Peyer's patch (tissue), 4 donors: ENCODE measurements around the gene ADH7. TPM values are rescaled to one million over a fixed set of nuclear protein-coding genes. Genes with fewer than 3 reads are reported as not detected.

Source experiments
- DNase-seq, 3 donors: peaks; one replicate each; pipeline ENCODE4 v3.0.0-alpha.2; 2017 to 2019
- H3K27ac ChIP-seq, 4 donors: fragments of 200-600 bp; sonication (generic); one replicate each; pipeline ENCODE4 v1.5.1; 2016 to 2019
- H3K27me3 ChIP-seq, 2 donors: fragments of 200-600 bp; sonication (generic); one replicate each; pipeline ENCODE4 v1.5.1; 2019
- H3K36me3 ChIP-seq, 3 donors: fragments of 200-600 bp; sonication (generic); one replicate each; pipeline ENCODE4 v1.5.1; 2016 to 2019
- H3K4me1 ChIP-seq, 4 donors: fragments of 200-600 bp; sonication (generic); one replicate each; pipeline ENCODE4 v1.5.1; 2016 to 2019
- H3K4me3 ChIP-seq, 4 donors: fragments of 200-600 bp; sonication (generic); 1 replicate in 3 of 4; 2 replicates in 1 of 4; pipeline ENCODE4 v1.5.1; 2016 to 2019; ENCODE audit warnings: mild to moderate bottlenecking in 1 of 4
- H3K9me3 ChIP-seq, 4 donors: fragments of 200-600 bp; sonication (generic); one replicate each; pipeline ENCODE4 v1.5.1; 2016 to 2019; ENCODE audit warnings: mild to moderate bottlenecking in 1 of 4
- POLR2A ChIP-seq, 2 donors: fragments of 450-650 bp; IDR thresholded peaks; one replicate each; pipeline ENCODE4 v1.5.1; 2017; ENCODE audit warnings: antibody characterized with exemption in 2 of 2, mild to moderate bottlenecking in 2 of 2, moderate library complexity in 2 of 2
- total RNA-seq, 4 donors: library from RNA; depleted of rRNA; stranded (reverse); fragments of >200 nt; gene quantifications; one replicate each; pipeline ENCODE4 v1.1.0, GENCODE V29; 2016
- TF ChIP-seq, protein P1 (sequence below), 6 experiments: fragments of 450-650 bp in 4 of 6; fragments of 200-600 bp in 2 of 6; sonication (generic) in 1 of 6; IDR thresholded peaks; one replicate each; pipeline ENCODE4 v1.5.1; 2017 to 2019; ENCODE audit warnings: antibody characterized with exemption in 6 of 6, mild to moderate bottlenecking in 3 of 6, moderate library complexity in 1 of 6

Gene ADH7
- total RNA-seq, 4 donors from 2014 or later, result not detected

DNA sequence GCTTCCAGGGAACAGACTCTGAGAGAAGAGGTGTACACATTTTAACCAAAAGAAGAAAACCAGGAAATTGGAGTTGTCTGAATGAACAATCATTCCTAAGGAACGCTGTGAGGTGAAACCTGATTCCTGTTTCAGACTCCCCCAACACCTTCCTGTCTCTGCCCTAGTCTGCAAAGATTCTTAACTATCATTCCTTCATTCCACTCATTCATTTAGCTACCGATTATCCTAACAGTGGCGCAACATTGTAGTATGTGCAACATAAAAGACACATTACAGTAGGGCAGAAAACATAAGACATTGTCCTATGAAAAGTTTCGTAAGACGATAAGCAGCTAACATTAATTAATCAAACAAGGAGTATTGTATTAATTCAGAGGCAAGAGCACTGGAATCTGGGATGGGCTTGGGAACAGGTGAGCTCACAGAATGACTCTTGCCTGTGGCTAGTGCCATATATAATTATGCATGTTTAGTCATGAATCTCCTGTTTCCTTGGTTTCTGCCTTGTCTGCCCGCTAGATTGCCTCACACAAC, 23.8 kb upstream of the ADH7 start:
- Histone ChIP-seq H3K4me3 (no peak overlapping the region), H3K27ac (no peak overlapping the region), H3K36me3 (no peaks in the 10 kb centered on the region), H3K9me3 (no peaks in the 10 kb centered on the region), H3K4me1 (no peaks in the 10 kb centered on the region), H3K27me3 (no peaks in the 10 kb centered on the region)
- no peak for TF ChIP-seq POLR2A (IDR thresholded peaks at IDR 0.05)
- DNase-seq, result no peak

DNA sequence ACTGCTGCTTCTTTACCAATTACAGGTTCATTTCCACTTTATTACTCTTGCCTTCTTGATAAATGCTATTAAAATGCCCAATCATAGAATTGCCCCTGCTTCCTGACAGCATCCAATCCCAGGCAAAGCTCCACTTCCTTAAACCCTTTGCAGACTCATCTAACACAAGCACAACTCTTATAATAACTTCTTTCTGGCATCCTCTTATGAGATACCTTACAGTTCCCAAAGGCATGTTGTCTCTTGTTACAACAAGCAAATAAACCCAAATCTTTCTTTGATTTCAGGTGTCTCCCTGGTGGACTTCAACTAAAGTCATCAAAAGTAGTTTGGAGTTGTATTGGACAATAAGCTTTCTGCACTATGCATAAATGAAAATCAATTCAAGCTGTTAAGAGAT, 22.5 kb upstream of the ADH7 start:
- Histone ChIP-seq H3K9me3 (peaks cover 0 to 4% (median 0%) of the 10 kb centered on the region in 4 donors), H3K36me3 (no peaks in the 10 kb centered on the region), H3K4me1 (no peaks in the 10 kb centered on the region), H3K4me3 (no peak overlapping the region), H3K27me3 (no peaks in the 10 kb centered on the region), H3K27ac (no peak overlapping the region)
- no peak for DNase-seq
- TF ChIP-seq POLR2A (IDR thresholded peaks at IDR 0.05), result no peak
- TF ChIP-seq, protein P1, sequence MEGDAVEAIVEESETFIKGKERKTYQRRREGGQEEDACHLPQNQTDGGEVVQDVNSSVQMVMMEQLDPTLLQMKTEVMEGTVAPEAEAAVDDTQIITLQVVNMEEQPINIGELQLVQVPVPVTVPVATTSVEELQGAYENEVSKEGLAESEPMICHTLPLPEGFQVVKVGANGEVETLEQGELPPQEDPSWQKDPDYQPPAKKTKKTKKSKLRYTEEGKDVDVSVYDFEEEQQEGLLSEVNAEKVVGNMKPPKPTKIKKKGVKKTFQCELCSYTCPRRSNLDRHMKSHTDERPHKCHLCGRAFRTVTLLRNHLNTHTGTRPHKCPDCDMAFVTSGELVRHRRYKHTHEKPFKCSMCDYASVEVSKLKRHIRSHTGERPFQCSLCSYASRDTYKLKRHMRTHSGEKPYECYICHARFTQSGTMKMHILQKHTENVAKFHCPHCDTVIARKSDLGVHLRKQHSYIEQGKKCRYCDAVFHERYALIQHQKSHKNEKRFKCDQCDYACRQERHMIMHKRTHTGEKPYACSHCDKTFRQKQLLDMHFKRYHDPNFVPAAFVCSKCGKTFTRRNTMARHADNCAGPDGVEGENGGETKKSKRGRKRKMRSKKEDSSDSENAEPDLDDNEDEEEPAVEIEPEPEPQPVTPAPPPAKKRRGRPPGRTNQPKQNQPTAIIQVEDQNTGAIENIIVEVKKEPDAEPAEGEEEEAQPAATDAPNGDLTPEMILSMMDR (IDR thresholded peaks at IDR 0.05), result no peak

DNA sequence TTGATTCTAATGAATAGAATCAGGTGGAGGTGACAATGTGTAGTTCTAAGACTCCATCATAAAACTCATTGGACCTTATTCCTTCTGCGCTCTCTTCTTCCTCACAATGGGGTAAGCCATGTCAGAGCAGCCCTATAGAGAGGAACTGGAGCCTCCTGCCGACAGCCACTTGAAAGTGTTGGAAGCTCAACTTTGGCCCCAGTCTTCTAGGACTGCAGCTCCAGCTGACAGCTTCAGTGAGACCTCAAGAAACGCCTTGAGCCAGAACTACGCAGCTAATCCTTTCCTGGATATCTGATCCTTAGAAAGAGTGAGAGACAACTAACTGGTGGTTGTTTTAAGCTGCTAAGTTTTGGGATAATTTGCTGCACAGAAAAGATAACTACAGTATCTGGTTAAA, 22.1 kb upstream of the ADH7 start:
- Histone ChIP-seq H3K36me3 (no peaks in the 10 kb centered on the region), H3K27ac (no peak overlapping the region), H3K4me1 (no peaks in the 10 kb centered on the region), H3K4me3 (no peak overlapping the region), H3K27me3 (no peaks in the 10 kb centered on the region), H3K9me3 (peaks cover 0 to 4% (median 0%) of the 10 kb centered on the region in 4 donors)
- TF ChIP-seq, protein P1 (IDR thresholded peaks at IDR 0.05), result no peak
- no peak for TF ChIP-seq POLR2A (IDR thresholded peaks at IDR 0.05)
- DNase-seq, result no peak

DNA sequence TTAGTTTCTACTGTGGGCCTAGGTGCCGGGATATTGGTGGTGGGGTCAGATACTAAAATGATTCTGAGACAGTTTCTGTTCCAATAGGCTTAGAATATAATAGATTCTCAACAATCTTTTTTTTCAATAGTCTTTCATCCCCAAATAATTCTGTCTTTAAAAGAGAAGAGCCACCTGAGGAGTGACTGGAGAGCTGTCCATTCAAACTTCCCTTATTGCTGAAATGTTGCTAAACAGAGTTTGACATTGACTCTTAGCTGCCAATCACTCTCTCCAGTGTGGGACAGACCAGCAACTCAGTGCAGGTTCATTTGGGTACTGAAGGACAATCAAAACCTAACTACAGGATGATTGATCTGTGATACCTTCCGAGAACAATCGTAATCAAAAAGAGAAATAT, 12.4 kb upstream of the ADH7 start:
- H3K36me3 ChIP-seq, result no peaks in the 10 kb centered on the region
- DNase-seq, result no peak
- no peak overlapping the region for H3K4me3 ChIP-seq
- peaks cover 0 to 7% (median 0%) of the 10 kb centered on the region in 4 donors for H3K9me3 ChIP-seq
- no peak overlapping the region for H3K27ac ChIP-seq
- no peak for TF ChIP-seq POLR2A (IDR thresholded peaks at IDR 0.05)
- TF ChIP-seq, protein P1 (IDR thresholded peaks at IDR 0.05), result no peak
- H3K4me1 ChIP-seq, result no peaks in the 10 kb centered on the region
- H3K27me3 ChIP-seq, result no peaks in the 10 kb centered on the region

DNA sequence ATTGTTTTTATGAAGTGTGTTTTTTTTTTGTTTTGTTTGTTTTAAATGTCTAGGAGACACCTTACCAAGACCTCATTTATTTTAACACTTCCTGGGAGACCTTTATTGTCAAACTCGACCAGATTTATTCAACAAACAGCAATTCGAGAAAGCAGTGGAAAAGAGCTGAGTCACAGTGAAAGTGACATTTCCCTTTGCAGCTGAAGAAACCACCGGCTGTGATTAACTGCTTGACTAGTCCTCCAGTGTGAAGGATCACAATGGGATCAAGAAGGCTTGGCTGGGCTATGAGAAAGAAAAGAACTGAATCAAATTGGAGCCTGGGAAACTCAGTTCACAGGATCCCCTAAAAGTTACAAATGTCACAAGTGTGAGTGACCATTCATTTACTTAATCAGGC, 11.9 kb upstream of the ADH7 start:
- no peak overlapping the region for H3K27ac ChIP-seq
- H3K9me3 ChIP-seq, result peaks cover 0 to 6% (median 0%) of the 10 kb centered on the region in 4 donors
- no peak for TF ChIP-seq POLR2A (IDR thresholded peaks at IDR 0.05)
- TF ChIP-seq, protein P1 (IDR thresholded peaks at IDR 0.05), result no peak
- H3K36me3 ChIP-seq, result no peaks in the 10 kb centered on the region
- H3K27me3 ChIP-seq, result no peaks in the 10 kb centered on the region
- H3K4me3 ChIP-seq, result no peak overlapping the region
- no peak for DNase-seq
- no peaks in the 10 kb centered on the region for H3K4me1 ChIP-seq

DNA sequence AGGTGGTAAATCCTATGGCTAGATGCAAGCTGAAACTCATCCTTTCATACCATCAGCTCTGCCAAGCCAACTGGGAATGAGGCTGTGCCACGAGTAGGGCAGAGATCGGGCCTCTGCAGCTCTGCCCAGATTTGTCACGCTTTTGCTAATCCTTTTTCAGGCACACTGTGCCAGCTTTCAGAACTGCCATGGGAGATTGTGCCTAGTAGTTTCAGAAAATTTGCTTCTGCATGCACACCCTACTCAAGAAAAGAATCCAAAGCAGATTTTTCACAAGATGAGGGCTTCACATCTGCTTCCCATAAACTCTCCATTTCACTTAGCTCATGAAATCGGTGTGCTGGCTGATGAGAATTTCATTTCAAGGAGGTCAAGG, 3.3 kb upstream of the ADH7 start:
- no peak for TF ChIP-seq POLR2A (IDR thresholded peaks at IDR 0.05)
- TF ChIP-seq, protein P1 (IDR thresholded peaks at IDR 0.05), result no peak
- no peaks in the 10 kb centered on the region for H3K9me3 ChIP-seq
- no peak overlapping the region for H3K27ac ChIP-seq
- H3K4me3 ChIP-seq, result no peak overlapping the region
- DNase-seq, result no peak
- H3K4me1 ChIP-seq, result no peaks in the 10 kb centered on the region
- H3K27me3 ChIP-seq, result no peaks in the 10 kb centered on the region
- H3K36me3 ChIP-seq, result no peaks in the 10 kb centered on the region
